DMS153 (cell line): Measurements from ENCODE around the gene PRSS21.

Experiments used
- DNase-seq: peaks from one replicate; lab custom pipeline; 2025; lab: John Stamatoyannopoulos, UW

The PRSS21 gene

GRCh38 chr16:2867987-2868789 lies 51.2 kb downstream of the PRSS21 start:
- peak; percentile 74 for DNase-seq
